CD4-positive, alpha-beta T cell treated with Interleukin-17A for 4 hours (primary cell): ENCODE data around the gene VPS35L.
A peak's percentile ranks its signal among the peaks of the same experiment; 100 is the strongest.

Experiments
- DNase-seq: peaks from one replicate; pipeline ENCODE4 v3.0.0-alpha.2; 2020; ENCODE audit warnings: mixed read lengths

Gene VPS35L

GRCh38 chr16:19598805-19599510 lies 43.5 kb downstream of the VPS35L start:
- no peak for DNase-seq

- no peak for DNase-seq
These were observed 44.6 kb downstream of the VPS35L start for GRCh38 chr16:19599968-19600716.

- DNase-seq = peak; percentile 53
These were observed 45.8 kb downstream of the VPS35L start for GRCh38 chr16:19601083-19601976.

- DNase-seq = no peak
These were observed 49.4 kb downstream of the VPS35L start for GRCh38 chr16:19604911-19605310.

GRCh38 chr16:19605701-19606100 lies 50.2 kb downstream of the VPS35L start:
- DNase-seq = no peak

- DNase-seq = no peak
These were observed 52.2 kb downstream of the VPS35L start for GRCh38 chr16:19607616-19608280.

- DNase-seq = no peak
These were observed 53.9 kb downstream of the VPS35L start for GRCh38 chr16:19609359-19609758.

GRCh38 chr16:19610200-19610599 lies 54.7 kb downstream of the VPS35L start:
- no peak for DNase-seq

GRCh38 chr16:19613834-19614233 lies 58.3 kb downstream of the VPS35L start:
- no peak for DNase-seq

- DNase-seq = no peak
These were observed 60.7 kb downstream of the VPS35L start for GRCh38 chr16:19616241-19616640.

GRCh38 chr16:19618876-19619275 lies 63.4 kb downstream of the VPS35L start:
- no peak for DNase-seq

GRCh38 chr16:19621445-19621844 lies 65.9 kb downstream of the VPS35L start:
- no peak for DNase-seq

- no peak for DNase-seq
These were observed 69.5 kb downstream of the VPS35L start for GRCh38 chr16:19625039-19625438.

GRCh38 chr16:19636436-19637267 lies 81.1 kb downstream of the VPS35L start:
- no peak for DNase-seq

GRCh38 chr16:19639986-19640421 lies 84.5 kb downstream of the VPS35L start:
- peak; percentile 11 for DNase-seq

GRCh38 chr16:19642501-19642900 lies 87.0 kb downstream of the VPS35L start:
- no peak for DNase-seq

- DNase-seq = no peak
These were observed 89.4 kb downstream of the VPS35L start for GRCh38 chr16:19644877-19645276.

GRCh38 chr16:19645557-19645981 lies 90.1 kb downstream of the VPS35L start:
- DNase-seq = no peak

GRCh38 chr16:19649980-19650379 lies 94.5 kb downstream of the VPS35L start:
- no peak for DNase-seq

- no peak for DNase-seq
These were observed 98.6 kb downstream of the VPS35L start for GRCh38 chr16:19654147-19654546.

GRCh38 chr16:19655242-19655777 lies 99.8 kb downstream of the VPS35L start:
- no peak for DNase-seq
